K562 (cell line): ENCODE measurements around the gene GLI1. TPM values are rescaled to one million over a fixed set of nuclear protein-coding genes. Genes with fewer than 3 reads are reported as not detected.

ENCODE experiments used
- BACH1 ChIP-seq: fragments of 200-800 bp; sonication (Bioruptor generic); IDR thresholded peaks from 2 replicates; pipeline ENCODE4 v1.6.1; 2016; ENCODE audit warnings: missing genetic modification characterization, missing compliant biosample characterization
- ELF4 ChIP-seq: fragments of 450-650 bp; formaldehyde crosslinking; IDR thresholded peaks from 2 replicates; pipeline ENCODE4 v1.4.0; 2022; ENCODE audit warnings: missing genetic modification characterization
- FOSL1 ChIP-seq: fragments of 200-800 bp; sonication (Bioruptor generic); conservative IDR thresholded peaks from 2 replicates; pipeline ENCODE4 v1.6.1; 2016; ENCODE audit warnings: missing genetic modification characterization, missing compliant biosample characterization
- FOXA1 ChIP-seq: fragments of 450-650 bp; IDR thresholded peaks from 2 replicates; pipeline ENCODE4 v1.6.1; 2016; ENCODE audit warnings: mild to moderate bottlenecking, borderline replicate concordance
- GTF3C2 ChIP-seq: IDR thresholded peaks from 3 replicates; pipeline ENCODE4 v1.6.1; 2011; ENCODE audit warnings: borderline replicate concordance, mild to moderate bottlenecking, moderate library complexity; ENCODE audit not compliant: insufficient read length; ENCODE audit errors: extremely low read depth
- IFI16 ChIP-seq: fragments of 250-450 bp; sonication (Bioruptor Pico); IDR thresholded peaks from 2 replicates; pipeline ENCODE4 v2.1.2; 2022; ENCODE audit warnings: mild to moderate bottlenecking, inconsistent platforms
- KDM2B ChIP-seq: fragments of 250-450 bp; sonication (Bioruptor Pico); IDR thresholded peaks from 2 replicates; pipeline ENCODE4 v1.8.0; 2021; ENCODE audit warnings: mild to moderate bottlenecking, moderate library complexity
- MBD2 ChIP-seq: sonication (generic); IDR thresholded peaks from 2 replicates; pipeline ENCODE4 v1.6.1; 2016; ENCODE audit warnings: low read depth, borderline replicate concordance
- NCOA6 ChIP-seq: fragments of 450-650 bp; IDR thresholded peaks from 2 replicates; pipeline ENCODE4 v1.6.1; 2017; ENCODE audit warnings: mild to moderate bottlenecking
- RBFOX2 ChIP-seq: fragments of 200-400 bp; formaldehyde crosslinking; IDR thresholded peaks from 2 replicates; pipeline ENCODE4 v1.6.1; 2017; ENCODE audit warnings: low read depth, mild to moderate bottlenecking, low read length, moderate library complexity
- SMAD2 ChIP-seq: fragments of 150-350 bp; IDR thresholded peaks from 2 replicates; pipeline ENCODE4 v1.6.1; 2014; ENCODE audit warnings: low read depth, mild to moderate bottlenecking, low read length
- SMAD4 ChIP-seq: fragments of 250-450 bp; sonication (Bioruptor Pico); conservative IDR thresholded peaks from 2 replicates; pipeline ENCODE4 v1.8.0; 2021; ENCODE audit warnings: inconsistent platforms, mild to moderate bottlenecking, moderate library complexity
- TCFL5 ChIP-seq: fragments of 250-450 bp; sonication (Bioruptor Pico); conservative IDR thresholded peaks from 2 replicates; pipeline ENCODE4 v1.6.1; 2021; ENCODE audit warnings: mild to moderate bottlenecking, moderate library complexity, matching md5 sums
- ZBED1 ChIP-seq: IDR thresholded peaks from 2 replicates; pipeline ENCODE4 v1.6.1; 2014
- ZC3H8 ChIP-seq: fragments of 450-650 bp; IDR thresholded peaks from 2 replicates; pipeline ENCODE4 v1.6.1; 2017
- ZSCAN29 ChIP-seq: fragments of 450-650 bp; IDR thresholded peaks from 2 replicates; pipeline ENCODE4 v1.6.1; 2017
- polyA plus RNA-seq, 8 experiments: library from polyadenylated mRNA; depleted of rRNA in 4 of 8; stranded (reverse) in 5 of 8; unstranded in 3 of 8; fragments of >200 nt; fragmentation: Nextera tagmentation in 2 of 8; fragmentation: Illumina TruSeq in 1 of 8; extraction: Ambion mirVana in 2 of 8; extraction: Trizol in 1 of 8; gene quantifications; 2 replicates each; pipeline versions ENCODE4 v1.2.1 to v1.2.3, GENCODE V29; 2011 to 2014; ENCODE audit warnings: inconsistent platforms in 1 of 8, missing spikeins in 1 of 8
- total RNA-seq, 7 experiments: library from RNA; depleted of rRNA in 6 of 7; stranded (reverse); fragments of >200 nt in 6 of 7; fragmentation: Illumina TruSeq in 2 of 7; extraction: Trizol in 2 of 7; gene quantifications; 2 replicates each; pipeline versions ENCODE4 v1.2.1 to v1.2.3, GENCODE V29; 2011 to 2021; ENCODE audit warnings: low replicate concordance in 1 of 7

The GLI1 gene
- total and polyA plus RNA-seq, 9 of the 15 experiments (the other 6 are each of a cell fraction or from before 2014, with no cell fraction given) = 0.24 to 3.7 (median 0.61) TPM

GRCh38 chr12:57487597-57488401 lies 28.2 kb downstream of the GLI1 start, which contains the start of gene MARS1 (continued):
- TF ChIP-seq GTF3C2 (no peak), ZC3H8 (no peak), RBFOX2 (peak; percentile 100), FOXA1 (no peak), ZBED1 (no peak), IFI16 (CRISPR knock-in tag) (no peak), SMAD4 (CRISPR knock-in tag) (no peak; the same call in 1 of the 2 replicates), ELF4 (no peak), BACH1 (tag) (no peak), NCOA6 (no peak), TCFL5 (no peak), MBD2 (peak; percentile 74), FOSL1 (tag) (peak; percentile 56; the same call in 1 of the 2 replicates), SMAD2 (no peak), KDM2B (CRISPR knock-in tag) (no peak), ZSCAN29 (no peak)
